HCT116 (cell line): Measurements from ENCODE around the gene MAP3K6.

ENCODE experiments used
- CEBPB ChIP-seq: IDR thresholded peaks from 2 replicates; pipeline ENCODE4 v1.6.1; 2012; ENCODE audit warnings: low read depth
- EGR1 ChIP-seq: IDR thresholded peaks from 2 replicates; pipeline ENCODE4 v1.6.1; 2012; ENCODE audit warnings: low read depth
- EZH2phosphoT487 ChIP-seq: fragments of 200-600 bp; IDR thresholded peaks from 2 replicates; pipeline ENCODE4 v1.6.1; 2018; ENCODE audit warnings: antibody characterized with exemption, borderline replicate concordance
- POLR2A ChIP-seq: IDR thresholded peaks from 2 replicates; pipeline ENCODE4 v1.7.0; 2011; ENCODE audit warnings: borderline replicate concordance; ENCODE audit not compliant: insufficient read depth, insufficient read length; ENCODE audit errors: extremely low read depth
- SP1 ChIP-seq: IDR thresholded peaks from 2 replicates; pipeline ENCODE4 v1.6.1; 2012; ENCODE audit warnings: low read depth
- TCF7L2 ChIP-seq: IDR thresholded peaks from 2 replicates; pipeline ENCODE4 v1.7.0; 2011; ENCODE audit warnings: borderline replicate concordance, inconsistent platforms; ENCODE audit not compliant: insufficient read depth, insufficient read length; ENCODE audit errors: extremely low read depth
- ZFX ChIP-seq: fragments of 450-650 bp; IDR thresholded peaks from 2 replicates; pipeline ENCODE4 v1.6.1; 2017
- TF ChIP-seq, protein P1 (sequence below), 3 experiments: fragments of 200-600 bp in 1 of 3; sonication (generic) in 1 of 3; IDR thresholded peaks in 2 of 3; conservative IDR thresholded peaks in 1 of 3; 2 replicates each; pipeline ENCODE4 v1.5.1; 2012 to 2017; ENCODE audit warnings: low read depth in 2 of 3, low read length in 2 of 3, antibody characterized with exemption in 1 of 3, borderline replicate concordance in 1 of 3, control low read depth in 1 of 3, mild to moderate bottlenecking in 1 of 3, mixed read lengths in 1 of 3, mixed run types in 1 of 3, moderate library complexity in 1 of 3; ENCODE audit not compliant: insufficient read depth in 1 of 3

DNA sequence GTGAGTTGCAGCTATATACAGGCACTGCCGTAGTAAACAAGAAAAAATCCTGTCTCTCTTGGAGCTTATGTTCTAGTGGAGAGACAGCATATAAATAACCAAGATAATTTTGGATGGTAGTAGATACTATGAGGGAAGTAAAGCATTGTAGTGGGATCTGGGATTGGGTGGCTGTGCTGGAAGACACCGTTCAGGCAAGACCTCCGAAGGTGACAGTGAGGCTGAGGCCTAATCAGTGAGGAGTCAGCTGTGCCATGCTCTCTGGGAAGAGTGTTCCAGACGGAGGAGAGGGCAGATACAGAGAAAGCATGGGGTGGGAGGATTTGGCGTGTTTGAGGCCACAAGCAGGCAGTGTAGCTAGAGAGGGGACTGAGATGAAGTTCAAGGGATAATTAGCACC, 38.8 kb downstream of the MAP3K6 start:
- TF ChIP-seq, protein P1, sequence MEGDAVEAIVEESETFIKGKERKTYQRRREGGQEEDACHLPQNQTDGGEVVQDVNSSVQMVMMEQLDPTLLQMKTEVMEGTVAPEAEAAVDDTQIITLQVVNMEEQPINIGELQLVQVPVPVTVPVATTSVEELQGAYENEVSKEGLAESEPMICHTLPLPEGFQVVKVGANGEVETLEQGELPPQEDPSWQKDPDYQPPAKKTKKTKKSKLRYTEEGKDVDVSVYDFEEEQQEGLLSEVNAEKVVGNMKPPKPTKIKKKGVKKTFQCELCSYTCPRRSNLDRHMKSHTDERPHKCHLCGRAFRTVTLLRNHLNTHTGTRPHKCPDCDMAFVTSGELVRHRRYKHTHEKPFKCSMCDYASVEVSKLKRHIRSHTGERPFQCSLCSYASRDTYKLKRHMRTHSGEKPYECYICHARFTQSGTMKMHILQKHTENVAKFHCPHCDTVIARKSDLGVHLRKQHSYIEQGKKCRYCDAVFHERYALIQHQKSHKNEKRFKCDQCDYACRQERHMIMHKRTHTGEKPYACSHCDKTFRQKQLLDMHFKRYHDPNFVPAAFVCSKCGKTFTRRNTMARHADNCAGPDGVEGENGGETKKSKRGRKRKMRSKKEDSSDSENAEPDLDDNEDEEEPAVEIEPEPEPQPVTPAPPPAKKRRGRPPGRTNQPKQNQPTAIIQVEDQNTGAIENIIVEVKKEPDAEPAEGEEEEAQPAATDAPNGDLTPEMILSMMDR (IDR thresholded peaks at IDR 0.05 in 2 of 3, conservative IDR thresholded peaks at IDR 0.05 in 1 of 3; ENCODE audit: borderline replicate concordance in 1 of 3, insufficient read depth in 1 of 3, low read depth in 2 of 3, low read length in 2 of 3): no peak
- TF ChIP-seq POLR2A (no peak), SP1 (no peak), EGR1 (no peak), ZFX (no peak; the same call in 1 of the 2 replicates), CEBPB (no peak), EZH2phosphoT487 (no peak), TCF7L2 (no peak)
